Skeletal muscle satellite cell (primary cell): Measurements from ENCODE around the gene SMYD2.

Experiments used
- H3K27me3 ChIP-seq: 2 replicates; pipeline ENCODE4 v1.7.0; 2013; ENCODE audit warnings: low read length; ENCODE audit not compliant: control insufficient read depth, insufficient read depth
- H3K36me3 ChIP-seq: 2 replicates; pipeline ENCODE4 v1.7.0; 2013; ENCODE audit warnings: mild to moderate bottlenecking, control low read depth, low read length; ENCODE audit not compliant: insufficient read depth
- H3K4me1 ChIP-seq: 2 replicates; pipeline ENCODE4 v1.7.0; 2013; ENCODE audit warnings: low read length; ENCODE audit not compliant: control insufficient read depth, insufficient read depth
- H3K4me2 ChIP-seq: 2 replicates; pipeline ENCODE4 v1.7.0; 2013; ENCODE audit warnings: mild to moderate bottlenecking, low read length
- H3K4me3 ChIP-seq: 2 replicates; pipeline ENCODE4 v1.7.0; 2013; ENCODE audit warnings: low read length
- H3K9ac ChIP-seq: 2 replicates; pipeline ENCODE4 v1.7.0; 2013; ENCODE audit warnings: mild to moderate bottlenecking, low read depth, low read length, moderate library complexity
- H3K9me3 ChIP-seq: replicated peaks from 2 replicates; pipeline ENCODE4 v1.7.0; 2013; ENCODE audit warnings: mild to moderate bottlenecking, control low read depth, low read length

The SMYD2 gene

GRCh38 chr1:214372092-214372491 lies 91.1 kb downstream of the SMYD2 start:
- Histone ChIP-seq H3K9me3 (no peaks in the 10 kb centered on the region), H3K36me3 (peaks cover 87% of the 10 kb centered on the region), H3K27me3 (no peaks in the 10 kb centered on the region), H3K4me3 (no peak overlapping the region), H3K4me1 (peaks cover 7% of the 10 kb centered on the region), H3K4me2 (no peak overlapping the region), H3K9ac (no peak overlapping the region)

- Histone ChIP-seq H3K9ac (no peak overlapping the region), H3K9me3 (no peaks in the 10 kb centered on the region), H3K4me1 (peaks cover 2% of the 10 kb centered on the region), H3K4me2 (no peak overlapping the region), H3K4me3 (no peak overlapping the region), H3K36me3 (peaks cover 85% of the 10 kb centered on the region), H3K27me3 (no peaks in the 10 kb centered on the region)
Observed at GRCh38 chr1:214377485-214377884, 96.5 kb downstream of the SMYD2 start.

- H3K9me3 ChIP-seq = no peaks in the 10 kb centered on the region
- H3K27me3 ChIP-seq = no peaks in the 10 kb centered on the region
- peaks cover 86% of the 10 kb centered on the region for H3K36me3 ChIP-seq
- H3K9ac ChIP-seq = no peak overlapping the region
- H3K4me1 ChIP-seq = no peaks in the 10 kb centered on the region
- H3K4me2 ChIP-seq = no peak overlapping the region
- H3K4me3 ChIP-seq = no peak overlapping the region
Observed at GRCh38 chr1:214377886-214378285, 96.9 kb downstream of the SMYD2 start.

- H3K4me1 ChIP-seq = no peaks in the 10 kb centered on the region
- no peaks in the 10 kb centered on the region for H3K9me3 ChIP-seq
- no peaks in the 10 kb centered on the region for H3K27me3 ChIP-seq
- no peak overlapping the region for H3K4me3 ChIP-seq
- no peak overlapping the region for H3K4me2 ChIP-seq
- no peak overlapping the region for H3K9ac ChIP-seq
- peaks cover 90% of the 10 kb centered on the region for H3K36me3 ChIP-seq
Observed at GRCh38 chr1:214378492-214378891, 97.5 kb downstream of the SMYD2 start.

- no peak overlapping the region for H3K4me2 ChIP-seq
- H3K4me1 ChIP-seq = no peaks in the 10 kb centered on the region
- no peaks in the 10 kb centered on the region for H3K9me3 ChIP-seq
- no peak overlapping the region for H3K4me3 ChIP-seq
- H3K36me3 ChIP-seq = peaks cover 90% of the 10 kb centered on the region
- no peaks in the 10 kb centered on the region for H3K27me3 ChIP-seq
- no peak overlapping the region for H3K9ac ChIP-seq
Observed at GRCh38 chr1:214379236-214379970, 98.4 kb downstream of the SMYD2 start.

GRCh38 chr1:214380396-214380795 lies 99.4 kb downstream of the SMYD2 start:
- Histone ChIP-seq H3K4me1 (no peaks in the 10 kb centered on the region), H3K36me3 (peaks cover 88% of the 10 kb centered on the region)

GRCh38 chr1:214380986-214381695 lies 100.2 kb downstream of the SMYD2 start:
- Histone ChIP-seq H3K4me2 (no peak overlapping the region), H3K4me1 (peaks cover 1% of the 10 kb centered on the region), H3K9me3 (no peaks in the 10 kb centered on the region), H3K4me3 (no peak overlapping the region), H3K9ac (no peak overlapping the region), H3K36me3 (peaks cover 87% of the 10 kb centered on the region), H3K27me3 (no peaks in the 10 kb centered on the region)

More at GRCh38 chr1:214380396-214380795, 99.4 kb downstream of the SMYD2 start:
- H3K9me3 ChIP-seq = no peaks in the 10 kb centered on the region
- no peak overlapping the region for H3K9ac ChIP-seq
- H3K4me3 ChIP-seq = no peak overlapping the region
- H3K27me3 ChIP-seq = no peaks in the 10 kb centered on the region
- H3K4me2 ChIP-seq = no peak overlapping the region

- no peak overlapping the region for H3K4me3 ChIP-seq
- H3K9ac ChIP-seq = no peak overlapping the region
- H3K9me3 ChIP-seq = no peaks in the 10 kb centered on the region
- H3K36me3 ChIP-seq = peaks cover 84% of the 10 kb centered on the region
- H3K27me3 ChIP-seq = no peaks in the 10 kb centered on the region
- H3K4me2 ChIP-seq = no peak overlapping the region
- peaks cover 14% of the 10 kb centered on the region for H3K4me1 ChIP-seq
Observed at GRCh38 chr1:214383381-214384372, 102.7 kb downstream of the SMYD2 start.

GRCh38 chr1:214384373-214385079 lies 103.6 kb downstream of the SMYD2 start:
- Histone ChIP-seq H3K4me3 (no peak overlapping the region), H3K4me2 (no peak overlapping the region), H3K4me1 (peaks cover 14% of the 10 kb centered on the region), H3K9ac (no peak overlapping the region), H3K27me3 (no peaks in the 10 kb centered on the region), H3K9me3 (no peaks in the 10 kb centered on the region), H3K36me3 (peaks cover 78% of the 10 kb centered on the region)

GRCh38 chr1:214385428-214385827 lies 104.5 kb downstream of the SMYD2 start:
- H3K4me2 ChIP-seq = no peak overlapping the region
- peaks cover 78% of the 10 kb centered on the region for H3K36me3 ChIP-seq

More at GRCh38 chr1:214385428-214385827, 104.5 kb downstream of the SMYD2 start:
- H3K4me3 ChIP-seq = no peak overlapping the region
- no peaks in the 10 kb centered on the region for H3K27me3 ChIP-seq
- H3K9me3 ChIP-seq = no peaks in the 10 kb centered on the region
- no peak overlapping the region for H3K9ac ChIP-seq
- H3K4me1 ChIP-seq = peaks cover 14% of the 10 kb centered on the region
